HEK293 (cell line): Measurements from ENCODE around the gene SCUBE1.

ENCODE experiments used
- CTCF ChIA-PET: fragments of 350-600 bp; formaldehyde crosslinking; extraction: SDS; loops from one replicate; lab custom pipeline; 2021; ENCODE audit warnings: antibody characterized with exemption; lab: Yijun Ruan, JAX
- POLR2A ChIA-PET: fragments of 300-600 bp; formaldehyde crosslinking; extraction: SDS; loops from one replicate; lab custom pipeline; 2020; ENCODE audit warnings: antibody characterized with exemption, inconsistent platforms; lab: Yijun Ruan, JAX
- H3K27ac ChIP-seq: fragments of 200-500 bp; sonication (Bioruptor generic); 2 replicates; pipeline ENCODE4 v1.5.1; 2014; ENCODE audit warnings: low read depth, low read length, control low read depth, inconsistent platforms; ENCODE audit errors: extremely low read depth
- H3K36me3 ChIP-seq, 2 experiments: fragments of 200-500 bp in 1 of 2; sonication (Bioruptor generic) in 1 of 2; 1 replicate in 1 of 2; 2 replicates in 1 of 2; pipeline ENCODE4 v1.5.1; 2014 to 2017; ENCODE audit warnings: inconsistent platforms in 2 of 2, low read length in 2 of 2; ENCODE audit not compliant: control insufficient read depth in 2 of 2, insufficient read depth in 1 of 2
- H3K4me1 ChIP-seq: fragments of 200-500 bp; sonication (Bioruptor generic); 2 replicates; pipeline ENCODE4 v1.5.1; 2014; ENCODE audit warnings: mild to moderate bottlenecking, low read length, inconsistent platforms; ENCODE audit not compliant: control insufficient read depth, insufficient read depth
- H3K4me3 ChIP-seq: 2 replicates; pipeline ENCODE4 v1.5.1; 2011; ENCODE audit warnings: low read depth, mild to moderate bottlenecking, control low read depth, low read length, moderate library complexity
- H3K9me3 ChIP-seq: fragments of 200-500 bp; sonication (Bioruptor generic); 2 replicates; pipeline ENCODE4 v1.5.1; 2014; ENCODE audit warnings: low read depth, low read length, inconsistent platforms; ENCODE audit not compliant: control insufficient read depth, insufficient read depth
- MYNN ChIP-seq: fragments of 450-650 bp; formaldehyde crosslinking; IDR thresholded peaks from 2 replicates; pipeline ENCODE4 v1.5.1; 2016; ENCODE audit warnings: missing biosample characterization, missing genetic modification characterization, borderline replicate concordance
- ZNF16 ChIP-seq: fragments of 450-650 bp; formaldehyde crosslinking; IDR thresholded peaks from 2 replicates; pipeline ENCODE4 v1.5.1; 2016; ENCODE audit warnings: low read depth, missing biosample characterization, missing genetic modification characterization
- ZNF169 ChIP-seq: fragments of 450-650 bp; formaldehyde crosslinking; IDR thresholded peaks from 2 replicates; pipeline ENCODE4 v1.5.1; 2016; ENCODE audit warnings: missing biosample characterization, missing genetic modification characterization
- ZNF324 ChIP-seq: fragments of 450-650 bp; formaldehyde crosslinking; IDR thresholded peaks from 2 replicates; pipeline ENCODE4 v1.5.1; 2016; ENCODE audit warnings: missing biosample characterization, missing genetic modification characterization
- ZNF341 ChIP-seq: fragments of 450-650 bp; formaldehyde crosslinking; IDR thresholded peaks from 2 replicates; pipeline ENCODE4; 2016; ENCODE audit warnings: low read depth, missing biosample characterization, missing genetic modification characterization
- ZNF404 ChIP-seq: fragments of 450-650 bp; formaldehyde crosslinking; IDR thresholded peaks from 2 replicates; pipeline ENCODE4 v1.5.1; 2017; ENCODE audit warnings: missing biosample characterization, missing genetic modification characterization
- ZNF416 ChIP-seq: fragments of 450-650 bp; formaldehyde crosslinking; IDR thresholded peaks from 2 replicates; pipeline ENCODE4 v1.5.1; 2016; ENCODE audit warnings: missing biosample characterization, missing genetic modification characterization
- ZNF585B ChIP-seq: fragments of 450-650 bp; formaldehyde crosslinking; IDR thresholded peaks from 2 replicates; pipeline ENCODE4 v1.5.1; 2016; ENCODE audit warnings: missing biosample characterization, missing genetic modification characterization
- ZNF830 ChIP-seq: fragments of 450-650 bp; IDR thresholded peaks from 2 replicates; pipeline ENCODE4 v1.5.0; 2018; ENCODE audit warnings: missing biosample characterization, missing genetic modification characterization, low read depth, mild to moderate bottlenecking, moderate library complexity
- TF ChIP-seq, protein P1 (sequence below): fragments of 450-650 bp; formaldehyde crosslinking; conservative IDR thresholded peaks from 2 replicates; pipeline ENCODE4 v1.5.1; 2016; ENCODE audit warnings: low read depth, missing biosample characterization, missing genetic modification characterization
- TF ChIP-seq, protein P2 (sequence below): fragments of 450-650 bp; formaldehyde crosslinking; IDR thresholded peaks from 2 replicates; pipeline ENCODE4 v1.5.1; 2017; ENCODE audit warnings: missing biosample characterization, missing genetic modification characterization
- TF ChIP-seq, protein P3 (sequence below): fragments of 450-650 bp; formaldehyde crosslinking; IDR thresholded peaks from 2 replicates; pipeline ENCODE4 v1.5.1; 2016; ENCODE audit warnings: missing biosample characterization, missing genetic modification characterization
- TF ChIP-seq, protein P4 (sequence below): fragments of 450-650 bp; formaldehyde crosslinking; IDR thresholded peaks from 2 replicates; pipeline ENCODE4 v1.5.1; 2016; ENCODE audit warnings: missing biosample characterization, missing genetic modification characterization, borderline replicate concordance
- TF ChIP-seq, protein P5 (sequence below): IDR thresholded peaks from 2 replicates; pipeline ENCODE4 v1.6.1; 2011; ENCODE audit warnings: mild to moderate bottlenecking, low read depth, low read length, borderline replicate concordance
- TF ChIP-seq, protein P6 (sequence below): fragments of 450-650 bp; formaldehyde crosslinking; IDR thresholded peaks from 2 replicates; pipeline ENCODE4 v1.5.1; 2017; ENCODE audit warnings: missing biosample characterization, missing genetic modification characterization

SCUBE1 gene

DNA sequence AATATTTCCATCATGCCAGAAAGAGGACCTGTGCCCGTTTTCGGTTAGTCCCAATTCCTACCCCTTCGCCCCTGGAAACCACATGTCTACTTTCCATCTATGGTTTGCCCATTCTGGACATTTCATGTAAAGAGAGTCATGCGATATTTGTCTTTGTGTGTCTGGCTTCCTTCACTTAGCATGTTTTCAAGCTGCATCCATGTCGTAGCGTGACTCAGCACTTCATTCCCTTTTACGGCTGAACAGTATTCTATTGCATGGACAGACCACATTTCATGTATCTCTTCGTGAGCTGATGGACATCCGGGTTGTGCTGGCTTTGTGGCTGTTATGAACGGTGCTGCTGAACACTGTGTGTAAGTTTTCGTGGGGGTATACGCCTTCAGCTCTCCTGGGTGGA, 43.4 kb downstream of the SCUBE1 start (continued):
- TF ChIP-seq, protein P1, sequence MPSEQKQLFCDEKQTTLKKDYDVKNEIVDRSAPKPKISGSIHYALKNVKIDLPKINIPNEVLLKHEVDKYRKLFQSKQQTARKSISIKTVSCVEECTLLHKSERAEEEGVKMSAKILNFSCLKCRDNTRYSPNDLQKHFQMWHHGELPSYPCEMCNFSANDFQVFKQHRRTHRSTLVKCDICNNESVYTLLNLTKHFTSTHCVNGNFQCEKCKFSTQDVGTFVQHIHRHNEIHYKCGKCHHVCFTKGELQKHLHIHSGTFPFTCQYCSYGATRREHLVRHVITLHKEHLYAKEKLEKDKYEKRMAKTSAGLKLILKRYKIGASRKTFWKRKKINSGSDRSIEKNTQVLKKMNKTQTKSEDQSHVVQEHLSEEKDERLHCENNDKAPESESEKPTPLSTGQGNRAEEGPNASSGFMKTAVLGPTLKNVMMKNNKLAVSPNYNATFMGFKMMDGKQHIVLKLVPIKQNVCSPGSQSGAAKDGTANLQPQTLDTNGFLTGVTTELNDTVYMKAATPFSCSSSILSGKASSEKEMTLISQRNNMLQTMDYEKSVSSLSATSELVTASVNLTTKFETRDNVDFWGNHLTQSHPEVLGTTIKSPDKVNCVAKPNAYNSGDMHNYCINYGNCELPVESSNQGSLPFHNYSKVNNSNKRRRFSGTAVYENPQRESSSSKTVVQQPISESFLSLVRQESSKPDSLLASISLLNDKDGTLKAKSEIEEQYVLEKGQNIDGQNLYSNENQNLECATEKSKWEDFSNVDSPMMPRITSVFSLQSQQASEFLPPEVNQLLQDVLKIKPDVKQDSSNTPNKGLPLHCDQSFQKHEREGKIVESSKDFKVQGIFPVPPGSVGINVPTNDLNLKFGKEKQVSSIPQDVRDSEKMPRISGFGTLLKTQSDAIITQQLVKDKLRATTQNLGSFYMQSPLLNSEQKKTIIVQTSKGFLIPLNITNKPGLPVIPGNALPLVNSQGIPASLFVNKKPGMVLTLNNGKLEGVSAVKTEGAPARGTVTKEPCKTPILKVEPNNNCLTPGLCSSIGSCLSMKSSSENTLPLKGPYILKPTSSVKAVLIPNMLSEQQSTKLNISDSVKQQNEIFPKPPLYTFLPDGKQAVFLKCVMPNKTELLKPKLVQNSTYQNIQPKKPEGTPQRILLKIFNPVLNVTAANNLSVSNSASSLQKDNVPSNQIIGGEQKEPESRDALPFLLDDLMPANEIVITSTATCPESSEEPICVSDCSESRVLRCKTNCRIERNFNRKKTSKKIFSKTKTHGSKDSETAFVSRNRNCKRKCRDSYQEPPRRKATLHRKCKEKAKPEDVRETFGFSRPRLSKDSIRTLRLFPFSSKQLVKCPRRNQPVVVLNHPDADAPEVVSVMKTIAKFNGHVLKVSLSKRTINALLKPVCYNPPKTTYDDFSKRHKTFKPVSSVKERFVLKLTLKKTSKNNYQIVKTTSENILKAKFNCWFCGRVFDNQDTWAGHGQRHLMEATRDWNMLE (tag by site-specific recombination) = no peak
- TF ChIP-seq ZNF341 (tag by site-specific recombination) = no peak
- TF ChIP-seq, protein P2, sequence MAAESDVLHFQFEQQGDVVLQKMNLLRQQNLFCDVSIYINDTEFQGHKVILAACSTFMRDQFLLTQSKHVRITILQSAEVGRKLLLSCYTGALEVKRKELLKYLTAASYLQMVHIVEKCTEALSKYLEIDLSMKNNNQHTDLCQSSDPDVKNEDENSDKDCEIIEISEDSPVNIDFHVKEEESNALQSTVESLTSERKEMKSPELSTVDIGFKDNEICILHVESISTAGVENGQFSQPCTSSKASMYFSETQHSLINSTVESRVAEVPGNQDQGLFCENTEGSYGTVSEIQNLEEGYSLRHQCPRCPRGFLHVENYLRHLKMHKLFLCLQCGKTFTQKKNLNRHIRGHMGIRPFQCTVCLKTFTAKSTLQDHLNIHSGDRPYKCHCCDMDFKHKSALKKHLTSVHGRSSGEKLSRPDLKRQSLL (tag by site-specific recombination) = no peak

DNA sequence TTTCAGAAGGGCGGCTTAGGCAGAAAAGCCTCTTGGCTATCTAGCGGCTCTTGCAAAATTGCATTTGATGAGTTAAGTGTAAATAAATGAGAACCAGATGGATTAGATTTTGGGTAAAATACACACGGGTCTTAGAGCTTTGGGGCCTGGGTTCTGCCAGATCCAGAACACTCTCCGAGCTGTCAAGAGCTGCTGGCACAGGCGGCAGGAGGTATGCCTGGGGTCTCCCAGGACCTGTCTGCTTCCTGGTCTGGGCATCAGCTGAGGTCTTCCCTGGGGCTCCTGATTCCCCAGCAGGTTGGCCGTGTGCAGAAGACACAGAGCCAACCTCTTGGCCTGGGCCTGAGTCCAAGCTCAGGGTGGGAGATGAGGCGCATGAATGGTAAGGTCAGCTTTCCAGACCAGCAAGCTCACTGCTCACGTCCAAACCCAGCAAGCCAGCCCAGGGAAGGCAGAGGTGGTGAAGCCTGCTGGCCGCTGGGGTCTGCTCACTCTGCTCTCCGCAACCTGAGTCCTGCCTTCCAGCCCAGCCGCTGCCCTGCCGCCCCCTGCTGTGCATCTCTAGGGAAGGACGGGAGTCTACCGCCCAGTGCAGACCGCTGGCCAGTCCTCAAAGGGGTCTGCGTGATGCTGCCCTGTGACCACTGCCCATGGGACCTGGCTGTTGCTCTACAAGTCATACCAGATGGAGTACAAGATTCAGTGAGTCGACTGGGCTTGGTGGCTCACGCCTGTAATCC, 44.9 kb downstream of the SCUBE1 start:
- Histone ChIP-seq H3K27ac (no peak overlapping the region), H3K4me3 (no peak overlapping the region), H3K36me3 (no peaks in the 10 kb centered on the region), H3K4me1 (no peaks in the 10 kb centered on the region), H3K9me3 (no peaks in the 10 kb centered on the region)
- ChIA-PET CTCF (interaction anchor here (2.8 kb wide), 1 partner anchor 24 kb away, joined by 10 read pairs; no protein-coding TSS in a partner anchor), POLR2A (interaction anchor here (0.9 kb wide), 1 partner anchor 8 kb away, joined by 3 read pairs; no protein-coding TSS in a partner anchor)
- TF ChIP-seq MYNN (tag by site-specific recombination) = no peak
- TF ChIP-seq, protein P3, sequence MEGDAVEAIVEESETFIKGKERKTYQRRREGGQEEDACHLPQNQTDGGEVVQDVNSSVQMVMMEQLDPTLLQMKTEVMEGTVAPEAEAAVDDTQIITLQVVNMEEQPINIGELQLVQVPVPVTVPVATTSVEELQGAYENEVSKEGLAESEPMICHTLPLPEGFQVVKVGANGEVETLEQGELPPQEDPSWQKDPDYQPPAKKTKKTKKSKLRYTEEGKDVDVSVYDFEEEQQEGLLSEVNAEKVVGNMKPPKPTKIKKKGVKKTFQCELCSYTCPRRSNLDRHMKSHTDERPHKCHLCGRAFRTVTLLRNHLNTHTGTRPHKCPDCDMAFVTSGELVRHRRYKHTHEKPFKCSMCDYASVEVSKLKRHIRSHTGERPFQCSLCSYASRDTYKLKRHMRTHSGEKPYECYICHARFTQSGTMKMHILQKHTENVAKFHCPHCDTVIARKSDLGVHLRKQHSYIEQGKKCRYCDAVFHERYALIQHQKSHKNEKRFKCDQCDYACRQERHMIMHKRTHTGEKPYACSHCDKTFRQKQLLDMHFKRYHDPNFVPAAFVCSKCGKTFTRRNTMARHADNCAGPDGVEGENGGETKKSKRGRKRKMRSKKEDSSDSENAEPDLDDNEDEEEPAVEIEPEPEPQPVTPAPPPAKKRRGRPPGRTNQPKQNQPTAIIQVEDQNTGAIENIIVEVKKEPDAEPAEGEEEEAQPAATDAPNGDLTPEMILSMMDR (tag by site-specific recombination) = 0 out of 2 replicates have a peak, but pooled peaks have one; percentile 11

DNA sequence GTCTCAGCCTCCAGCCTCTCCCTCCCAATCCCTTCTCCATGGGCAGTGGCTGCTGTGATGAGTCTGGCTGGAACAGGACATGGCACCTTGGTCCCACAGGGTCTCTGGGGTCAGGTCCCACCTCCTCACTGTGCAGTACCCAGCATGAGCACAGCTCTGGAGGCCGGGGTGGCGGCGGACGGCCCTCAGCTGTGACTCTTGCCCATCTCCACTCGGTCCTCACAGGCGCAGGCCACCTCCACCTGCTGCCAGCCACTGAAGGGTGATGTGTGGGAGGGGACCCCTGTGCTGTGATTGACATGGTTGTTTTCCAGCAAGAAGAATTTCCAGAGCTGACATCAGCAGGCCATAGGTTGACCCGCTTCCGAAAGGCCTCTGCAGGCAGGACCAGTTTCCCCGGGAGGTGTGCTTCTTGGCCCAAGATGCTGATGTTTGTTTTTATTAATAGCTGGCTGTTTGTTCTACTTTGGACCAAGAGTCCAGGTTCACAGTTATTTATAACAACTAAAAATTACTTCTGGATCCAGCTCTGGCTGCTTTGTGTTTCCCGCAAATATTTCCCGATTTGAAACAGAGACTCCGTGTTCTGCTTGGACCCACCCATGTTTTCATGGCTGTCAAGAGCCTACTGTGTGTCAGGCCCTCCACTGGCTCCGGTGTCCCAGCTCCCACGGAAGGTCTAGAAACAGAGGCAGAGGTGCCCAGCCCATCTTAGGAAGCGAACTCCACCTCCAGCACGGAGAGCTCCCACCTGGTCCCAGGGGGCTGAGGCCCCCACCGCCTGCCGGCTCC, 45.7 kb downstream of the SCUBE1 start:
- ChIA-PET CTCF (interaction anchor here (1.2 to 2.9 kb wide), 4 partner anchors 24 to 66 kb away, joined by 3 to 13 read pairs (median 8); no protein-coding TSS in a partner anchor), POLR2A (interaction anchor here (0.9 kb wide), 1 partner anchor 8 kb away, joined by 3 read pairs; no protein-coding TSS in a partner anchor)
- Histone ChIP-seq H3K4me3 (no peak overlapping the region), H3K36me3 (no peaks in the 10 kb centered on the region), H3K9me3 (no peaks in the 10 kb centered on the region), H3K4me1 (no peaks in the 10 kb centered on the region), H3K27ac (no peak overlapping the region)
- TF ChIP-seq ZNF169 (tag by site-specific recombination) = no peak
- TF ChIP-seq ZNF324 (tag by site-specific recombination) = no peak
- no peak for TF ChIP-seq ZNF16
- TF ChIP-seq ZNF585B (tag by site-specific recombination) = no peak
- TF ChIP-seq, protein P4, sequence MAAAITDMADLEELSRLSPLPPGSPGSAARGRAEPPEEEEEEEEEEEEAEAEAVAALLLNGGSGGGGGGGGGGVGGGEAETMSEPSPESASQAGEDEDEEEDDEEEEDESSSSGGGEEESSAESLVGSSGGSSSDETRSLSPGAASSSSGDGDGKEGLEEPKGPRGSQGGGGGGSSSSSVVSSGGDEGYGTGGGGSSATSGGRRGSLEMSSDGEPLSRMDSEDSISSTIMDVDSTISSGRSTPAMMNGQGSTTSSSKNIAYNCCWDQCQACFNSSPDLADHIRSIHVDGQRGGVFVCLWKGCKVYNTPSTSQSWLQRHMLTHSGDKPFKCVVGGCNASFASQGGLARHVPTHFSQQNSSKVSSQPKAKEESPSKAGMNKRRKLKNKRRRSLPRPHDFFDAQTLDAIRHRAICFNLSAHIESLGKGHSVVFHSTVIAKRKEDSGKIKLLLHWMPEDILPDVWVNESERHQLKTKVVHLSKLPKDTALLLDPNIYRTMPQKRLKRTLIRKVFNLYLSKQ (tag by site-specific recombination) = no peak
- TF ChIP-seq, protein P5, sequence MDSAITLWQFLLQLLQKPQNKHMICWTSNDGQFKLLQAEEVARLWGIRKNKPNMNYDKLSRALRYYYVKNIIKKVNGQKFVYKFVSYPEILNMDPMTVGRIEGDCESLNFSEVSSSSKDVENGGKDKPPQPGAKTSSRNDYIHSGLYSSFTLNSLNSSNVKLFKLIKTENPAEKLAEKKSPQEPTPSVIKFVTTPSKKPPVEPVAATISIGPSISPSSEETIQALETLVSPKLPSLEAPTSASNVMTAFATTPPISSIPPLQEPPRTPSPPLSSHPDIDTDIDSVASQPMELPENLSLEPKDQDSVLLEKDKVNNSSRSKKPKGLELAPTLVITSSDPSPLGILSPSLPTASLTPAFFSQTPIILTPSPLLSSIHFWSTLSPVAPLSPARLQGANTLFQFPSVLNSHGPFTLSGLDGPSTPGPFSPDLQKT = no peak
- TF ChIP-seq ZNF404 (tag by site-specific recombination) = no peak
- TF ChIP-seq ZNF830 = no peak
- TF ChIP-seq, protein P6, sequence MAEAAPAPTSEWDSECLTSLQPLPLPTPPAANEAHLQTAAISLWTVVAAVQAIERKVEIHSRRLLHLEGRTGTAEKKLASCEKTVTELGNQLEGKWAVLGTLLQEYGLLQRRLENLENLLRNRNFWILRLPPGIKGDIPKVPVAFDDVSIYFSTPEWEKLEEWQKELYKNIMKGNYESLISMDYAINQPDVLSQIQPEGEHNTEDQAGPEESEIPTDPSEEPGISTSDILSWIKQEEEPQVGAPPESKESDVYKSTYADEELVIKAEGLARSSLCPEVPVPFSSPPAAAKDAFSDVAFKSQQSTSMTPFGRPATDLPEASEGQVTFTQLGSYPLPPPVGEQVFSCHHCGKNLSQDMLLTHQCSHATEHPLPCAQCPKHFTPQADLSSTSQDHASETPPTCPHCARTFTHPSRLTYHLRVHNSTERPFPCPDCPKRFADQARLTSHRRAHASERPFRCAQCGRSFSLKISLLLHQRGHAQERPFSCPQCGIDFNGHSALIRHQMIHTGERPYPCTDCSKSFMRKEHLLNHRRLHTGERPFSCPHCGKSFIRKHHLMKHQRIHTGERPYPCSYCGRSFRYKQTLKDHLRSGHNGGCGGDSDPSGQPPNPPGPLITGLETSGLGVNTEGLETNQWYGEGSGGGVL (tag by site-specific recombination) = no peak
- TF ChIP-seq ZNF416 (tag by site-specific recombination) = no peak
- TF ChIP-seq MYNN (tag by site-specific recombination) = no peak
